Gastroesophageal sphincter (tissue), 4 donors: ENCODE measurements around the gene NEDD8. TPM values are rescaled to one million over a fixed set of nuclear protein-coding genes. Genes with fewer than 3 reads are reported as not detected.

Experiments used
- ATAC-seq: fragments of 150-250 bp; one replicate; pipeline ENCODE4 v1.9.1; 2016; ENCODE audit warnings: mild to moderate bottlenecking, moderate library complexity
- H3K27ac ChIP-seq, 4 donors: fragments of 200-600 bp; sonication (generic) in 3 of 4; 1 replicate in 3 of 4; 2 replicates in 1 of 4; pipeline ENCODE4 v1.5.1; 2016 to 2019
- H3K27me3 ChIP-seq: fragments of 200-600 bp; sonication (generic); one replicate; pipeline ENCODE4 v1.5.1; 2019
- H3K36me3 ChIP-seq, 2 donors: fragments of 200-600 bp; sonication (generic); one replicate each; pipeline ENCODE4 v1.5.1; 2019; ENCODE audit warnings: control low read depth in 1 of 2
- H3K4me1 ChIP-seq, 3 donors: fragments of 200-600 bp; sonication (generic); 1 replicate in 2 of 3; 2 replicates in 1 of 3; pipeline ENCODE4 v1.5.1; 2016 to 2019; ENCODE audit warnings: control low read depth in 2 of 3
- H3K4me3 ChIP-seq, 2 donors: fragments of 200-600 bp; sonication (generic); one replicate each; pipeline ENCODE4 v1.5.1; 2019; ENCODE audit warnings: mild to moderate bottlenecking in 1 of 2, moderate library complexity in 1 of 2
- H3K9me3 ChIP-seq, 3 donors: fragments of 200-600 bp; sonication (generic); one replicate each; pipeline ENCODE4 v1.5.1; 2017 to 2019; ENCODE audit warnings: control low read depth in 2 of 3
- CTCF ChIP-seq, 4 experiments: fragments of 200-600 bp in 2 of 4; fragments of 450-650 bp in 2 of 4; sonication (generic) in 1 of 4; IDR thresholded peaks; one replicate each; pipeline ENCODE4 v1.5.1; 2017 to 2019; ENCODE audit warnings: antibody characterized with exemption in 4 of 4, mild to moderate bottlenecking in 2 of 4, moderate library complexity in 2 of 4
- EP300 ChIP-seq: sonication (generic); formaldehyde crosslinking; IDR thresholded peaks from one replicate; pipeline ENCODE4 v1.6.1; 2017; ENCODE audit warnings: antibody characterized with exemption, mild to moderate bottlenecking
- POLR2A ChIP-seq, 2 donors: fragments of 450-650 bp; IDR thresholded peaks; one replicate each; pipeline ENCODE4 v1.6.1; 2017; ENCODE audit warnings: antibody characterized with exemption in 2 of 2, mild to moderate bottlenecking in 2 of 2, moderate library complexity in 1 of 2
- POLR2AphosphoS5 ChIP-seq: sonication (generic); formaldehyde crosslinking; IDR thresholded peaks from one replicate; pipeline ENCODE4 v1.6.1; 2017; ENCODE audit warnings: antibody characterized with exemption
- WGBS, 2 donors: methylation state at CpG; one replicate each; pipeline ENCODE4 v1.1.5; 2018; ENCODE audit warnings: low coverage in 1 of 2; 5-methylcytosine and 5-hydroxymethylcytosine counted together
- total RNA-seq, 4 donors: library from RNA; depleted of rRNA; stranded (reverse); fragments of >200 nt; gene quantifications; one replicate each; pipeline ENCODE4 v1.1.0, GENCODE V29; 2016

NEDD8 gene
- total RNA-seq, 4 donors from 2014 or later, result 136 to 193 (median 168) TPM

DNA sequence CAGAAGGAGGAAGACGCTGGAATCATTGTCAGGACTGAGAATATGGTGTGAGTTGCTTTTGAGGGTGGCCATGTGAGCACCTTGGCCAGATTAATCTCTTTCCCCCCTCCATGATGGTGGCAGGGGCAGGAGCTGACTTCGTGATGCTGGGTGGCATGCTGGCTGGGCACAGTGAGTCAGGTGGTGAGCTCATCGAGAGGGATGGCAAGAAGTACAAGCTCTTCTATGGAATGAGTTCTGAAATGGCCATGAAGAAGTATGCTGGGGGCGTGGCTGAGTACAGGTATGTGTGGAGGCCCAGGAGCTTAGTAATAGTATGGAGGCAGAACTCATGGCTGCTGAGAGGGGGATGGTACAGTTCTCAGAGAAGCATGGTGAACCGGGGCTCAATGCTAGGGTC, 6.0 kb upstream of the NEDD8 start:
- H3K4me1 ChIP-seq, result peaks cover 6 to 74% (median 39%) of the 10 kb centered on the region in 3 donors
- TF ChIP-seq POLR2A (IDR thresholded peaks at IDR 0.05) (no peak), POLR2AphosphoS5 (no peak), CTCF (IDR thresholded peaks at IDR 0.05) (no peak), EP300 (no peak)
- no peak overlapping the region for H3K27ac ChIP-seq
- ATAC-seq, result no peak
- peaks cover 0 to 60% of the 10 kb centered on the region in 2 donors for H3K36me3 ChIP-seq
- H3K9me3 ChIP-seq, result no peaks in the 10 kb centered on the region
- WGBS, 2 donors, result 74 to 77% methylated on average over 3 to 4 of the region's 5 CpGs
- no peak overlapping the region for H3K4me3 ChIP-seq
- H3K27me3 ChIP-seq, result no peaks in the 10 kb centered on the region

DNA sequence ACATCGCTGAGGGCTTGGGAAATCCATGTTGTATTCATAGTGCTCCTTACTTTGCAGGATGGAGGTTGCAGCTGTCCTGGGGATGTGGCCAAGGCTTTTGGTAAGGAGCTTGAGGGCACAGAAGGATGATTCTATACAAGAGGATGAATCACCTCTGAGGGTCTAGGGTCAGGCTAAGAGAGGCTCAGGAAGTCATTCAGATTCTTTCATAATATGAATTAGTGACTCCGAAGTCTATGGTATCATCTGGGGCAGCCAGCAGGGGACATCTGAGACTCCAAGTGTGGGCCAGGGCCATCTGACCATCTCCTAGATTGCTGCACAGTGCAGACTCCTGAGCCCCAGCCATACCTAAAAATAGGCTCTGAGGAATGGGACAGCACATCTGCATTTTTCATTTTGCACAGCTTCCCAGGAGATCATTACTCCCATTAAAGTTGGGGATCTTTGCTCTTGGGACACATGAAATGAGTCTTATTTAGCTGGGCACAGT, 5.3 kb upstream of the NEDD8 start:
- Histone ChIP-seq H3K27ac (peak overlapping the region in 1 of 4 donors; percentile 18), H3K9me3 (no peaks in the 10 kb centered on the region), H3K4me1 (peaks cover 6 to 74% (median 40%) of the 10 kb centered on the region in 3 donors), H3K4me3 (no peak overlapping the region), H3K36me3 (peaks cover 0 to 60% of the 10 kb centered on the region in 2 donors), H3K27me3 (no peaks in the 10 kb centered on the region)
- no peak for ATAC-seq
- 80% methylated on average over 1 of the region's 2 CpGs; no CpG with 5 or more reads in 1 of the 2 donors for WGBS, 2 donors
- TF ChIP-seq POLR2A (IDR thresholded peaks at IDR 0.05), result no peak
- no peak for TF ChIP-seq EP300
- no peak for TF ChIP-seq CTCF (IDR thresholded peaks at IDR 0.05)
- no peak for TF ChIP-seq POLR2AphosphoS5

DNA sequence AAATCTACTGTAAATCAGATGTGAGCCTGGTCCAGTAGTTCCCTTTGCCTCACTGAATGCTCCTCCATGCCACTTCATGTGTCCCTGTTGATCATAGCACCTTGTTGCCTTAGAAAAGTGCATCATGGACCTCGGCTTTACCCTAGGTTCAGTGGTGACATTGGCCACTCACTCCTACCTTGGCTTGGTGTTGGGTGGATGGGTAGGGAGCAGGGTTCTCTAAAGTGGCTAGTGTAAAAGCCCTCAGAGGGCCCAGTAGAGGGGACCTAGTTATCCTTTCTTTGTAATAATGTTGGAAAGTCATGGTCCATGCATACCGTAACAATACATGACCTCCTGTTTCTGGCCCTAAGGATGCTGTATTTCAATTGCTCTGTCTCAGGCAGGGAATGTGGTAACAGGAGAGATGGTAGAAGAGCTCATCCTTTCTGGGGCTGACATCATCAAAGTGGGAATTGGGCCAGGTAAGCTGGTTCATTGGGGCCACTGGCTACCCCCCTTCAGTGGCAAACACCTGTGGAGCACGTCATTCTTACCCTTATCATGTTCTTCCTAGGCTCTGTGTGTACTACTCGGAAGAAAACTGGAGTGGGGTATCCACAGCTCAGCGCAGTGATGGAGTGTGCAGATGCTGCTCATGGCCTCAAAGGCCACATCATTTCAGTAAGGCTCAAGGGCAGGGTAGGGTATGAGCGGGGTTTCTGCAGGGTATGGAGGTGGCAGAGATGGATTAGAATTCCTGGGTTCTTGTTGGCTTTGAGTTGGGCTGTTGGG, 4.7 kb upstream of the NEDD8 start:
- H3K27ac ChIP-seq, result peak overlapping the region in 1 of 4 donors; percentile 18
- peaks cover 0 to 60% of the 10 kb centered on the region in 2 donors for H3K36me3 ChIP-seq
- H3K27me3 ChIP-seq, result no peaks in the 10 kb centered on the region
- H3K4me3 ChIP-seq, result no peak overlapping the region
- no peaks in the 10 kb centered on the region for H3K9me3 ChIP-seq
- TF ChIP-seq EP300 (no peak), CTCF (IDR thresholded peaks at IDR 0.05) (no peak), POLR2A (IDR thresholded peaks at IDR 0.05) (no peak), POLR2AphosphoS5 (no peak)
- H3K4me1 ChIP-seq, result peaks cover 6 to 74% (median 40%) of the 10 kb centered on the region in 3 donors
- WGBS, 2 donors, result 94 to 100% methylated on average over 1 to 2 of the region's 6 CpGs
- no peak for ATAC-seq

- no peaks in the 10 kb centered on the region for H3K27me3 ChIP-seq
- no peak for TF ChIP-seq POLR2AphosphoS5
- no peak for TF ChIP-seq EP300
- no peak for TF ChIP-seq CTCF (IDR thresholded peaks at IDR 0.05)
- TF ChIP-seq POLR2A (IDR thresholded peaks at IDR 0.05), result no peak
- no peak for ATAC-seq
- H3K9me3 ChIP-seq, result no peaks in the 10 kb centered on the region
- H3K27ac ChIP-seq, result no peak overlapping the region
- peaks cover 6 to 74% (median 38%) of the 10 kb centered on the region in 3 donors for H3K4me1 ChIP-seq
- 89 to 90% methylated on average over 5 of the region's 5 CpGs for WGBS, 2 donors
- peaks cover 0 to 55% of the 10 kb centered on the region in 2 donors for H3K36me3 ChIP-seq
- no peak overlapping the region for H3K4me3 ChIP-seq
Measured at GRCh38 chr14:24235804-24236688, 3.9 kb upstream of the NEDD8 start.
